Bronchial epithelial cell (primary cell): ENCODE measurements around the gene RPE65. TPM values are rescaled to one million over a fixed set of nuclear protein-coding genes. Genes with fewer than 3 reads are reported as not detected.
"Not testable (repeated sequence)": the region's sequence is repeated elsewhere in the genome, so short reads cannot be mapped to it uniquely, and the experiment has no call there.

ENCODE experiments used
- DNase-seq: peaks from one replicate; pipeline ENCODE4 v3.0.0-alpha.2; 2010; ENCODE audit warnings: low read depth
- FAIRE-seq: peaks from 2 replicates; lab custom pipeline; 2011; peaks lifted over from hg19 to GRCh38; lab: Jason Lieb, UNC
- H3K27me3 ChIP-seq: 2 replicates; pipeline ENCODE4 v1.5.1; 2011; ENCODE audit warnings: low read length; ENCODE audit not compliant: control insufficient read depth, insufficient read depth
- H3K36me3 ChIP-seq: 2 replicates; pipeline ENCODE4 v1.5.1; 2011; ENCODE audit warnings: low read length; ENCODE audit not compliant: control insufficient read depth, insufficient read depth
- H3K4me3 ChIP-seq: 2 replicates; pipeline ENCODE4 v1.5.1; 2011; ENCODE audit warnings: mild to moderate bottlenecking, low read depth, low read length, control low read depth
- CTCF ChIP-seq: IDR thresholded peaks from 2 replicates; pipeline ENCODE4 v1.5.1; 2011; ENCODE audit warnings: mild to moderate bottlenecking, moderate library complexity, low read length, control low read depth, inconsistent platforms; ENCODE audit not compliant: insufficient read depth, severe bottlenecking
- total RNA-seq: library from RNA; depleted of rRNA; stranded (reverse); fragments of >200 nt; gene quantifications from 2 replicates; pipeline ENCODE4 v1.2.1, GENCODE V29; 2014

Gene RPE65
- total RNA-seq, 1 donor from 2014 or later = not detected

- FAIRE-seq, H3K36me3 ChIP-seq: not testable (repeated sequence)
- DNase-seq = peak; percentile 29
These were observed 63.8 kb downstream of the RPE65 start for GRCh38 chr1:68385798-68386524.

GRCh38 chr1:68384872-68385411 is 64.8 kb downstream of the RPE65 start:
- FAIRE-seq = no peak
- Histone ChIP-seq H3K36me3 (no peaks in the 10 kb centered on the region), H3K4me3 (no peak overlapping the region), H3K27me3 (no peaks in the 10 kb centered on the region)
- DNase-seq = peak; percentile 87
- TF ChIP-seq CTCF = no peak

More at GRCh38 chr1:68385798-68386524, 63.8 kb downstream of the RPE65 start:
- not testable (repeated sequence) for H3K27me3 ChIP-seq, H3K4me3 ChIP-seq

- peak; percentile 100 for DNase-seq
- H3K27me3 ChIP-seq = no peaks in the 10 kb centered on the region
- no peaks in the 10 kb centered on the region for H3K36me3 ChIP-seq
- peak; percentile 89 for FAIRE-seq
- no peak overlapping the region for H3K4me3 ChIP-seq
- TF ChIP-seq CTCF = peak; percentile 38
These were observed 65.4 kb downstream of the RPE65 start for GRCh38 chr1:68384321-68384813.

GRCh38 chr1:68383092-68383491 is 66.7 kb downstream of the RPE65 start:
- FAIRE-seq = no peak
- no peak for DNase-seq

GRCh38 chr1:68379085-68379478 is 70.7 kb downstream of the RPE65 start:
- no peaks in the 10 kb centered on the region for H3K27me3 ChIP-seq
- peak; percentile 48 for DNase-seq
- H3K36me3 ChIP-seq = no peaks in the 10 kb centered on the region
- FAIRE-seq = no peak
- no peak overlapping the region for H3K4me3 ChIP-seq
- no peak for TF ChIP-seq CTCF

More at GRCh38 chr1:68383092-68383491, 66.7 kb downstream of the RPE65 start:
- Histone ChIP-seq H3K36me3 (no peaks in the 10 kb centered on the region), H3K27me3 (no peaks in the 10 kb centered on the region), H3K4me3 (no peak overlapping the region)
- TF ChIP-seq CTCF = no peak

Other genes starting within 250 kb of the RPE65 start
- gene WLS, start 217.4 kb downstream of the RPE65 start, total RNA-seq = 34.1 and 39.8 TPM in 2 replicates
- 0.26 and 0.38 TPM in 2 replicates for gene DEPDC1, start 47.1 kb upstream of the RPE65 start, total RNA-seq